MV-4-11 (cell line): ENCODE measurements around the gene GRID2.

Experiments used
- DNase-seq: peaks from one replicate; lab custom pipeline; 2025; lab: John Stamatoyannopoulos, UW

GRID2 gene

DNA sequence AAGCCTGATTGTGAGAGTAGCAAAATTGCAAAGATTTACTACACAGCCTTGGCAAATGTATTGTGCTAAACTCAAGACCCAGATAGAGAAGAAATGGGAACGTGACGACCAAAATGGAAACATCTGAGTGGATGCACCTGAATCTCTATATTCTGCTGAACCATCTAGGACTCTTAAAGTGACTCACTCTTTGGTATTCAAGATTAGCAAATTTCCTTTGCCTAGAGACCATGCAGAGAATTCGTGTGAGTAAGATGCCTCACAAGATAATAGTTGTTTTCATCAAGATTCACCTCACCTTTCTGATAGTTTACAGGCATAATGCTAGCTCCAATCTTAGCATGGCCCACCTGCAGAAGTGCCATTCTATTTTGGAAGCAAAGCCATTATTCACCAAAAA is 1510.4 kb downstream of the GRID2 start:
- no peak for DNase-seq

DNA sequence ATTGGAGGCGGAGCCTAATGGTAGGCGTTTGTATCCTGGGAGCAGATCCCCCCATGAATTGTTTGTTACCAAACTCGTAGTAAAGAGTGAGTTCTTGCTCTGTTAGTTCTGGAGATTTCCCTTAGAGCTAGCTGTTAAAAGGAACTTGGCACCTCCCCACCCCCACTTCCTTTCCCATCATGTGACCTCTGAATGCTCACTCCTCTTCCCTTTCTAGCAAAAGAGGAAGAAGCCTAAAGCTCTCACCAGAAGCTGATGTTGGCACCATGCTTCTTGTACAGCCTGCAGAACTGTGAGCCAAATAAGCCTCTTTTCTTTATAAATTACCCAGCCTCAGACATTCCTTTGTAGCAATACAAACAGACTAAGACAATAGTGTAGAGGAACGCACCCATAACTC is 1511.0 kb downstream of the GRID2 start:
- DNase-seq = peak; percentile 91
